NCI-H345 treated with DMSO at 0.1 percent for 48 hours (cell line): ENCODE results near the gene C11orf87.

Experiments
- DNase-seq: peaks from one replicate; lab custom pipeline; 2025; ENCODE audit not compliant: unreplicated experiment; lab: John Stamatoyannopoulos, UW

Gene C11orf87

DNA sequence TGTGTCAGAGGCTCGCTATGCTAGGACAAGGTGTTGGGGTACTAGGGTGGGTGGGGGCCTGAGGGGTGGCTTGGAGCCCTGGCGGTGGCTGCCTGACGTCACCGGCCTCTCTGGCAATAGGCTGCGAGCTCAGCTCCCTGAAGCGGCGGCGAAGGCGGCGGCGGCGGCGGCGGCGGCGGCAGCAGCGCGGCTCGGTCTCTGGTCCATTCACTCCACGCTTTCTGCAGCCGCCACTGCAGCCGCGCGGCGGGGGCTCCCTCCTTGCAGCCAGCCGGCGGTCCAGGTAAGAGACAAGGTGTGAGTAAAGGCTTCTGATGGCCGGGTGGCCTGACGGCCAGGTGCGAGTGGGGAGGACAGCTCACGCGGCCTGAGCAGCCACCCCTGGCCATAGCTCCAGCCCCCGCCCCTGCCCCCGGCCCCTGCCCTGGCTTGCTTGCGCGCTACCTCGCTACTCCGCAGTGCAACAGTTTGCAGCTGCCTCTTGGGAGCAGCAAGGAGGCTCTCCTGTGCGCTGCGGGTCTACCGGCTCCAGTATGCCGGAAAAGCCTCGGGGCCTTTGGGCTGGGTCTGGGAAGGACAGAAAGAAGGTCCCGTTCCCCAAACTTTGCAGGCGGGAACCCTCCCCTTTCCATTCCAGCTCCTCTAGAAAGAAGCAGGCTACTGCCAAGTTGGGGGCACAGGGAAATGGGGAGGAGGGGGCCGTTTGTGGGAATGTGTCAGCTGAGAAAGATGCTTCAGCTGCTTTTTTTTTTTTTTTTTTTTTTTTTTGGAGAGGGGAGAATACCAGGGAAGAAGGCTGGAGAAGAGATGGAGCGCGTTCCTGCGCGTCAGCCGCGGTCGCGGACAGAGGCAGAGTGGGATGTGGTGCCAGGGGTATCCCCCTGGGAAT lies at the start of gene C11orf87:
Gene C11orf87, plus strand, starts transcription at position 210 of the 889 bp plus-strand sequence. CDS start 1,444 bp downstream, outside the sequence.
- DNase-seq, result no peak

DNA sequence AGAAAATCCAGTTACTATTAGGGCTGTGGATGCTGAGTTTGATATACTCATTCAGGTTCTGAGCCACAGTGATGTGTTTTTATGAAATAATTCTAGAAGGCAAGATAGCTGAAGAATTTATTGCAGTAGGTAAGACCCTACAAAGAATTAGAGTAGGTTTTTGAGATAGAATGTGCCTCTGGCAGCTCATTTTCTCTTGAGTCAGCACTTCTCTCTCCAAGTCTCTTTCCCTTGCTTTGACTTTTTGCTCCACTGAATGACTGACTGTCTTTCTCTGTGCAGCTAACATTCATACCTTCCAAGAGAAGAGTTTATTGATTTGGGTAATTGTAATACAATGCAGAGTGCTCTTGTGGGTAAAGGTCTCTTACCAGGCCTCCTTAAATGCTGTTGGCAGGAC lies 48.0 kb upstream of the C11orf87 start:
- no peak for DNase-seq

DNA sequence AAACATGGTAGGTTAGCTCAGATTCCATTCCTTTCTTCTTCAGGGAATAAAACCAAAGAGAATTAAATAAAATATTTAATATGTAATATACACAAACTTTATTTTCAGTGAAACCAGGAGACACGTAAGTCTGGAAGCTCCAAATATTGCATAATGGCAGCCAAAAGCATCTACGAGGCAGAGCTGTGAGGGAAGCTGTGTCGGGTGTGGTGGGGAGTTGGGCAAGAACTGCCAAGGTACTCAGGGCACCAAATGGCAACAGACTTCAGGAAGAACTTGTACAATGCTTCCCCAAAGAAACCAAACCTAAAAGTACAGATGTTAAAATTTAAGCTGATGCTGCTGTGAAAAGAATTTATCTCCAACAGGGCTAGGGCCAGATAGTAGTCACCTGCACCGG lies 47.5 kb upstream of the C11orf87 start:
- DNase-seq, result no peak

DNA sequence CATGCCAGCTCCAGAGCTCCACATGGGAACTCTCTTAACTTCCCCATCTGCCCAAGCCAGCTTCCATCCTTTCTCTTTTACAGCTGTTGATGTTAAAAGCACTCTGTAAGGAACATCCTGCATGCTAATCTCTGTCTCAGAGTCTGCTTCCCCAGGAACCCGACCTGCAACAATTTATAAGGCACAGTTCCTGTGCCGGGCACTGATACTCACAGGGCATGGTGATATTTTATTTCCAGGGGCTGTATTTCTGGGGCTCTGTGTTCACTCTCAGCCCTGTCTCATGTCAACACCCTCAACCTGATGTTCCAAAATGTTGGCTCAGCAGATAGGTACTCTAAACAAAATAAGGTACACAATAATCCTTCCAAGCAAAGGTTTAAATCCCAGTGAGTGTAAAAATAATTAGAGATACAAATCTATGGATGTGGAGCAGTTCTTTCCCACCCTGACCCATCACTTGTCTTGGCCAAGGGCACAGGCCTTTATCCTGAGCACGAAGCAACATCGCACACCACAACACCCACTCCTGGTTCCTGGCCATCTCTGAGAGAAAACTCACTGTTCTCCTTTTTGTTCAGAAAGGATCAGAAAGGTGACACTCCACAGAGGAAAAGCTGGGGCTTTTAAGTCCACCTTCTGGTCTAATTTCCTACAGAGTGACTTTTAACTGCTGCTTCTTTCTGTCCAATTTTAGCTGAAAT lies 44.8 kb upstream of the C11orf87 start:
- DNase-seq, result no peak

DNA sequence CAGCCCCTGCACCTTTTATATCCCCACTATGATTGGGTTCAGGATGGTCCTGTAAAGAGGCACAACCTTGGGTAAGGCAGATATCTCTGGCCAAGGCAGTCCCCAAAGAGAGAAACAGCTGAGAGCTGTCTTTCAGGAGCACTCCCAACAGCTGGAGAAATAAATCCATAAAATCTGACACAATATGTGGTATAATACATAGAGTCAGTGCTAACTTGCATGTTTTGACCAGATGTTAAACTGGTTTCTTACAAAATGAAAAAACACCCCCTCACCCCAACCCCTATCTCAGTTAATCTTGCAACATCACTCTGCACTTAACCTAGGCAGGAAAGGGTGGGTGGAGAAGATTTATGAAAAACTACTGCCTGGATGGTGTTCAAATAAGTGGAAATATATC lies 44.0 kb upstream of the C11orf87 start:
- no peak for DNase-seq

DNA sequence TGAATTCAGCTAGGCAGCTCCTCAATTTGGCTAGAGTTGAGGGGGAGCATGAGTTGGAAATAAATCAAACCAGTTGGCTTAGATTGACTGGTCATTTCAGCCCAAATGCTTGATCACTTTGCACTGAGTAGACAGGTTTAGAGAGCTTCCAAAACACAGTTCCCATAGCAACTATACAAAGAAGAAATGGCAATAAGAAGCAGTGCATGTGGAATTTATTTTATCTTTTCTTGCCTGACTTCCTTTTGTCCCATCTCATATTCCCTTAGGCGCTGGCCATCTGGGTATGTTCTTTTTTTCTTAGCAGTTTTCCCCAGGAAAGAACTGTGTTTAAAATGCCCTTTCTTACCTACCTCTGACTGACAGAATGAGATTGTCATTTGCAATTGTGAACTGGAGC lies 38.7 kb upstream of the C11orf87 start:
- DNase-seq, result no peak

DNA sequence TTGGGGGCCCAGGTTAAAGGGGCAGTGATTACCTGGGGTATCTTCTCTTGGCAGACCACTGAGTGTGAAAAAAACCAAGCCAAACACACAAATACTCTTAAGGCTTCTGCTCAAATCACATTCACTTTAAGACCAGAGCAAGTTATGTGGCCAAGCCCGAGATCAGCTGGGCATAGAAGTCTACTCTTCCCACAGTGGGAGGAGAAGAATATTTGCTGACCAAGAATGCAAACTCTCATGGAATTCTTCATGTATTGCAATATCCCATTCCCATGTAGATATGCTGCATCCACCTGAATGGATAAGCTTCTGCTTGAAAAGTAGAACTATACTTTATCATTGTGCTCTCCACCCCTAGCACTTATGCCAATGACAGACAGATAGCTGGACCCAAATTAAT lies 37.1 kb upstream of the C11orf87 start:
- no peak for DNase-seq

DNA sequence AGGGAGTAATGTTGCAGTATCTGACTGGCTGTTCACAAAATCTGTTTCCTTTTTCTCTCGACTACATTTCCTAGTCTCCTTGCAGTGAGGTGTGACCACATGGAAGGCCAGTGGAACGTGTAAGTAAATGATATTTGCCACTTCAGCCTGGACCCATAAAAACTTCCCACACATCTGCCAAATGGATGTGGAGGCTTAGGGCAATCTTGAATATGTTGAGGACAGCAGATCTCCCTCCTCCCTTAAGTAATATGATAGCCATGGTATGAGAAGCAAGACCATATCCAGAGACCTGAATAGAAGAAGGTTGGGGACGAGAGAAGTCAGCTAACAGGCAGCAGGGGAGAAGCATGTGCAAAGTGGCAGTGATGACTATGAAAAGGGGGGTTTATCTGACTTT lies 33.0 kb upstream of the C11orf87 start:
- DNase-seq, result no peak

DNA sequence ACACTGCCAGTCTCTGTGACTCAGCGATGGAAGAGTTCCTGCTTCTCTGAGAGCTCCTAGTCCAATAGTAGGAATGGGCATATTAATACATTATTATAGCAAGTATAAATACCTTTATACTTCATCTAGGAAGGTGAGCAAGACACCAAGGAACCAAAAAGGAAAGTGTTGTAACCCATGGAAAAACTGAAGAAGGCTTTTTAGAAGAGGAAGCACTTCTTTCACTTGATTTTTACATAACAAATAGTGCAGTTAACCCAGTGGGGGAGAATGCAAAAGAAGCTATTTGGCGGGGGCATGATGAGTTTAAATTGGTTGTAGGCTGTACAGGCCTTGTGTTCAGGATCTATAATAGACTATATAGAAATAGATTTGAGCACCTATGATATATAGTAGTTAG lies 31.2 kb upstream of the C11orf87 start:
- DNase-seq, result no peak

DNA sequence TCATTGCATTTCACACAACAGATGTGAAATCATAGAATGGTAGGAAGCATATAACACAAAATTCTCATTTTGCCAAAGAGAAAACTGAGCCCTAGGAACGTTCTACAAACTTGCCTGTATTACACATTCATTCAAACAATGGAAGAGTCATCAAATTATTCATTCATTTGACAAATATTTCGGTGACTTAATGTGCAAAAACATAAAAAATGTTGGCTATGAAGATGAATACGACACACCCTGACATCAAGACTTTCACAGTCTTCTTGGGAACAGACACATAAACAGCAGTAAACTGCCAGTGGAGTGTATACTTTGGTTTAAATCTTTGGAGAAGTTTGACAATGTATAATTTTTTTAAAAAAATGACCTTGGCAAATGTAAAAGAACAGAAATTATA lies 20.4 kb upstream of the C11orf87 start:
- no peak for DNase-seq

DNA sequence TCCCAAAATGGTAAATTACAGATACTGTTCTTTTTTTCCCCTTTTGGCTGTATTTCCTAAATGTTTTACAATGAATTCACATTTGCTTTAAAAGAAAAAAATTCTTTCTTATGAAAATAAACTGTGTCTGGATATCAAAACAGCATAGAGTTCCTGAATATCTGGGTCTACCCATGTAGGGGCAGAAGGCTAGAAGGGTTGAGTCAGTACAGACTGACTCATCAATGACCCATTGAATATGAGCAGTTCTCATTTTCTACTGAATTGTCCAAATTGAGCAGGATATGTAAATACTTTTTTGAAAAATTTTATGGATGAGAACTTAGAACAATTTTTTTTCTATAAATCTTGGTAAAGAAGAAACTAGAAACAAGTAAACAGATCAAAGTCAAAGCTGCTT lies 16.3 kb upstream of the C11orf87 start:
- DNase-seq, result no peak

DNA sequence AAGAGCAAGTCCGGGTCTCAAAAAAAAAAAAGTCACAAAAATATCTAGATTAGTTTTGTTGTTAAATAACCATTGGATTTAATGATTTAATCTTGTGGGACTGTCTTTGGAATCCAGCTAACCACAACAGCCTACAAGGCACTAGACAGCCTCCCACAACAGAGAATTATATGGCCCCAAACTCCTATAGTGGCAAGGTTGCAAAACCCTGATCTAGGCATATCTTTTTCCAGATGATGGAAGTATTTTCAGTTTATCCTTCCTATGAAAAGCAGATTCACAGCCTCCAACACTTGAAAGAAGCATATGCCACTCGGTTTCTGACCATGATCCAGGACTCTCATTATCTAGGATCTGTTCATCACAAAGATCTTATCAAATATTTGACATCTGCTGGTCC lies 5.4 kb upstream of the C11orf87 start:
- no peak for DNase-seq

DNA sequence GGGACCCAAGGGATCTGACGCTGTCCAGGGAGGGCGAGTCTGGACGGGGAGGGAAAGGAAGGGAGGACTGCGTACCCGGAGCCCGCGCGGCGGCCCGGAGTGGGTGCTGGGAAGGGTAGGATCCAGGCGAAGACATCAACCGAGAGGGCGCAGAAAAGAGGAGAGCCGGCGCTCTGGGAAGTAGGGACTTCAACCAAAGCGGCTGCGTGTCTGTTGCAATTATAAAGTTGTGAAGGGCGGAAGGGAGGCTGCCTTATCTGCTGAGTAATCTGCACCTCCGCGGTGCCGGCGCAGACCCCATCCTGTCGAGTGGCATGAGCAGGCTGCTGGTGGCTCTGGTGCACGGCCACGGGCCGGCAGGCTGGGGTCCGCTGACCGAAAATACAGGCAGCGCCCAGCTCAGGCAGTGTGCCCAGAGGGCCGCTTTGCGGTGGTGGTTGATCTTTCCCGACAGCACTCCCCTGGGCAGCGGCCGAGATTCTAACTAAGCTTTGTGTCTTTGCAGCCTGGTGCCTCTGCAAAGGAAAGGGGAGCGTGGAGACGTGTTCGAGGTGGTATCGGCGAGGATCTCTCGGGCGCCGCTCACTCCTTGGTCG lies 978 bp downstream of the C11orf87 start:
- DNase-seq, result peak; percentile 42

DNA sequence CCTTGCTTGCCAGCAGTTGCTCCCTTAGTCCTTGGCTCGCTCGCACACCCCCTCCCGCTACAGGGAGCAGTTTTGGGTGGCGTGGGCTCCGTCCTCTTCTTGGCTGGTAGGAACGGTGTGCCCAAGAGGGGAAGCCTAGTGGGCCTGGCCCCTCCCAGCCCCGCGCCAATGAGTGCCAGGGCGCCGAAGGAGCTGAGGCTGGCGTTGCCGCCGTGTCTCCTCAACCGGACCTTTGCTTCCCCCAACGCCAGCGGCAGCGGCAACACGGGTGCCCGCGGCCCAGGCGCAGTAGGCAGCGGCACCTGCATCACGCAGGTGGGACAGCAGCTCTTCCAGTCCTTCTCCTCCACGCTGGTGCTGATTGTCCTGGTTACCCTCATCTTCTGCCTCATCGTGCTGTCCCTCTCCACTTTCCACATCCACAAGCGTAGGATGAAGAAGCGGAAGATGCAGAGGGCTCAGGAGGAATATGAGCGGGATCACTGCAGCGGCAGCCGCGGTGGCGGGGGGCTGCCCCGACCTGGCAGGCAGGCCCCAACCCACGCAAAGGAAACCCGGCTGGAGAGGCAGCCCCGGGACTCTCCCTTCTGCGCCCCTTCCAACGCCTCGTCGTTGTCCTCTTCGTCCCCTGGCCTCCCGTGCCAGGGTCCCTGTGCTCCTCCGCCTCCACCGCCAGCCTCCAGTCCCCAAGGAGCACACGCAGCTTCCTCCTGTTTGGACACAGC lies 1.6 kb downstream of the C11orf87 start:
- DNase-seq, result no peak

DNA sequence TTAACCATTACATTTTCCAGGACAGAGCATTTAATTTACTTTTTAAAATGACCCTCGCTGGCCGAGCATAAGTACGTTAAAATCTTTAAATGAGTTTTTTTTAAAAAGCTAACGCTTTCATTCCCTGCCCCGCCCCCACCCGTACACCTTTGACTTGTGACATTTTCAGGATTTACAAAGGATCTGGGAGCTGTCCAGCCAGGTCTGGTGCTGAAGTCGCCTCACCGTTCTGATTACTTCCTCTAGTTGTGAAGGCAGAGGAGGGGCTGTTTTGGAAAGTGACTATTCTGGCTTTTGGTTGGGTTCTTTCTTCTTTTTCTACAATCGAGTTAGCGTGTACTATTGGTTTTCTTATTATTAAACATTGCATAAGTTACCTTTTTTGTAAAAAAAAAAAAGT lies 2.9 kb downstream of the C11orf87 start:
- no peak for DNase-seq

DNA sequence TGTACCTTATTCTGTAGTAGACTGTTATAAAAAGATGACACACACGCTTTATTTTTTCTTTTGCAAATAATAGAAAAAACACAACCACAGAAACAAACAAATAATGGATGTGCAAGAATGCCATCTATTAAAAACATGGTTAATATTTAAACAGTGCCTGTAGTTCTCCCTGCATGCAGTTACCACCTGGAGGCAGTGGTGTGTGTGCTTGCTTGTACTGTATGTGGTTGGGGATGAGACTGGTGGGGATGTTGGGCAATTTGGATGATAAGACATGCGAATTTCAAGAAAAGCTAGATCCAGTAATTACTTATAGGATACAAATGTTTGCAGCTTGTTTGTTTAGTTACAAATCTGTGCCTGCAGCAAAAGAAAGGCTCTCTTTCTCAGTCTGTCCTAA lies 3.6 kb downstream of the C11orf87 start:
- DNase-seq, result no peak

DNA sequence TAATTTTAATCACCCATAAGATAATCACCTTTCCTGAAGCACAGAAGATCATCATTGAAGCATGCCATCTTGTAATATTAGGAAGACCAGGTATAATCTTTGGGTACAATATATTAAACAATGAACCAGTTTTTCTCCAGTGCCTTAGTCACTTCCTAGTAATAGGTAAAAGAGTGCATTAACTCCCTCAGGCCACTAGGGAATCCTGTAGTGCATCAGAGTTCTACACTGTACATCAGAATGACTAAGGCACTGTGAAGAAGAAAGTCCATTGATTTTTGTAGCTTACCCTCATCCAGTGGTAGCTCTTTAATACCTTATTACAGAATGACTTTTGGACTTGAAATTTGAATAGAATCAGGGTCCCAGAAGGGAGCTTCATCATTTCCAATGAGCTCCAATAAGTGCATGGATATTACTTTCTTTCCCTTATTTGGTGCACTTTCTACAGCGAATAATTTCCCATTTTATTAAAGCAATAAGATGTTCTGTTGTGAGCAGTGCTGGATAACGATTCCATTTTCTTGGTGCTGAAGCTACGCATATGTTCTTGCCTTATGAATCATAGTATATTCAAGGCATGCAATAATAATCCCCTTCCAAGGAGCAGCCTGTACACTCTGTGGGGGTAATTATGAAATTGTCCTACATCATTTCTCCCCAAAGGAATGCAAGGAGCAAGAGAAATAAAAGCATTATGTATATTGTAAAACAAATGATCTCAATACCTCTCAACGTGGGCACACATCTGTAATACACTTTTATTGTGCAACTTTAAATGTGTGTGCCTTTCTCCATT lies 4.7 kb downstream of the C11orf87 start:
- no peak for DNase-seq

DNA sequence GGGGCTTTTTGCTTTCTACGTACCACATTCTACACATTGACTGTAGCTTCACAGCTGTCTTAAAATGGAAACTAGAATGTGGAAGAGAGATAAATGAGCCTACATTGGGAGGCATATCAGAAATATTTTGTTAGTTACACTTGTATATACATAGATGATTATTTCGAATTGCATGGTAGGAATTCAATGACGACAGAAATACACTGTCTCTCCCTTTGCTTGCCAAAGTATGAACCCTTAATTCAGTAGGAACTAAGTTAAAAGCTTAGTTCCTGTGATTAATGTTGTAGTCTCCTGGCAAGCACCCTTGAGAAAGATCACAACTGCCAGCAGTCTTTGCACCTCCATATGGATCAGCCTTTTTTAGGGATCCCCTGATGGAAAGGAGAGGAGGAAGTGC lies 10.1 kb downstream of the C11orf87 start:
- DNase-seq, result no peak

DNA sequence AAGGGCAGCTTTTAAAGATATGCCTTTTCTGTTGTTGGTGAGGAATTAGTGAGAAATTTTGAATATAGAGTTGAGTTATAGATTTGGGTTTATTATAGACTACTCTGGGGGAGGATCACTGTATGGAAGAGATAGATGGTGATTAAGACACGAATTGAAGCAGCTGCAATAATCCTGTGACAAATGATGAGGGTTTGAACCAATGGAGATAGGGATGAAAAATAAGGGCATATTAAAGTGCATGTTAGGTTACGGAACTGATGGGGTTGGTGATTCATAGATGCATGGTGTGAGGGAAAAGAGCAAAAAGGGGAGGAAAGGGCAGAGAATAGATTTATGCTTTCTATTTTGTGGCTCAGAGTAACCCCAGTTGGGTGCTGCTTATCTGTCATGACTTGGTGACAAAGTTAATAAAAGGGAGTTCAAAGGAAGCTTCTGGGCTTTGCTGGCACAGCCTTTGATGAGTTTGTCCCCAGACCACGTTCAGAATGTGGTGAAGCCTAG lies 11.8 kb downstream of the C11orf87 start:
- DNase-seq, result no peak

DNA sequence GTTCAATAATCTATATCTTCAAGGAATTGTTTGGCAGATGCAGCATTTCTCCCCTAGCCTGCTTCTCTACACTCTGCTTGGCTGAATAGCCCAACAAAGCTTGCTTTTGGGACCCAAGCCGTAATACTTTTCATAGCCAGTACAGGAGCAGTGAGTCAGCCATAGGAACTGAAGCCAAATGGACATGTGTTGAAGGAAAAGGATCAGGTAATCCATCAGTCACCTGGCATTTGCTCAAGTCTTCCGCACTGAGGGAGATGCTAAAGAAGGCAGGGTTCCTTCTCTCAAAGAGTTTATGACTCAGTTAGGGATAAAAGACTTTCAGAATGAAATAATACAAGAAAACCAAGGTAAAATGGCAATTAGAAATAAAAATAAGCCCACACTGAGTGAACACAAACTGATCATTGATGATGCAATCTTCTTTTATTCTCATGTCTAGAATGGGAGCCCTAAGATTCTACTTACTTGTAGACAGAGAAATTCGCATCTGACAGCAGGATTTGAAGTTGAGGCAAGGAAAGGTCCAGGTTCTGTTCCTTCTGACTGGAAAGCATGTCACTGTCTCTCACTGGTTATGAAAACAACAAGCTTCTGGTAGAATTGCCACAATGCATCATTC lies 13.2 kb downstream of the C11orf87 start:
- DNase-seq, result no peak
